SK-N-SH treated with all-trans-retinoic acid at 6 μM for 48 hours (cell line): ENCODE measurements around the gene SLC22A8.

ENCODE experiments used
- BACH2 ChIP-seq: fragments of 250-450 bp; sonication (Bioruptor Pico); IDR thresholded peaks from 2 replicates; pipeline ENCODE4 v1.9.0; 2021; ENCODE audit warnings: mild to moderate bottlenecking, borderline replicate concordance
- SNAI2 ChIP-seq: fragments of 250-450 bp; sonication (Bioruptor Pico); IDR thresholded peaks from 2 replicates; pipeline ENCODE4 v1.5.0; 2020; ENCODE audit warnings: mild to moderate bottlenecking, moderate library complexity
- ZC3H10 ChIP-seq: fragments of 250-450 bp; sonication (Bioruptor Pico); IDR thresholded peaks from 2 replicates; pipeline ENCODE4 v1.5.1; 2021; ENCODE audit warnings: mild to moderate bottlenecking, moderate library complexity
- ZFP3 ChIP-seq: fragments of 250-450 bp; sonication (Bioruptor Pico); IDR thresholded peaks from 2 replicates; pipeline ENCODE4 v1.5.0; 2020; ENCODE audit warnings: mild to moderate bottlenecking, moderate library complexity
- ZFP30 ChIP-seq: fragments of 450-650 bp; formaldehyde crosslinking; IDR thresholded peaks from 2 replicates; pipeline ENCODE4 v1.5.0; 2022; ENCODE audit warnings: mild to moderate bottlenecking, moderate library complexity
- ZNF8 ChIP-seq: fragments of 450-650 bp; formaldehyde crosslinking; IDR thresholded peaks from 2 replicates; pipeline ENCODE4 v1.5.0; 2020; ENCODE audit warnings: mild to moderate bottlenecking, moderate library complexity
- TF ChIP-seq, protein P1 (sequence below): fragments of 250-450 bp; sonication (Bioruptor Pico); IDR thresholded peaks from 2 replicates; pipeline ENCODE4 v1.5.0; 2020; ENCODE audit warnings: mild to moderate bottlenecking, moderate library complexity
- TF ChIP-seq, protein P2 (sequence below): fragments of 250-450 bp; sonication (Bioruptor Pico); IDR thresholded peaks from 2 replicates; pipeline ENCODE4 v1.8.0; 2020; ENCODE audit warnings: mild to moderate bottlenecking, moderate library complexity, borderline replicate concordance

DNA sequence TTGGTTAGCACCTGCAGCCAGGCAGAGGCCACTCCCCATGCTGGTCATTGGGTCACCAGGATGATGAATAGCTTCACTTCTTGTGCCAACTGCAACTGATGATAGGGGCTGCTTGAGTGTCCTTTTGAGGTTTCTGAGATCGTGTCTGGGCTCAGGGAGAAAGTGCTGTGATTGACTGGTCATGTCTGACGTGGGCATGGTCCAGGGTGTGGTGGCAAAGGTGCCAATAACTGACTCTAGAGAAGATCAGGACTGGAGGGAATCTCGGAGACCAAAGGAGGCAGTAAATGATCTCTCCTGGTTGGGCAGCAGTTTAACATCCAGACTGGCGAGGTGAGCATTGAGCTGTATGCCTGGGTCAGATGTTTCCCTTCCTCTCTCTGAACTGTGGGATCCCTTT lies 20.9 kb downstream of the SLC22A8 start:
- TF ChIP-seq SNAI2 (CRISPR knock-in tag) (no peak), ZFP3 (CRISPR knock-in tag) (no peak), ZNF8 (CRISPR knock-in tag) (no peak), ZC3H10 (no peak), ZFP30 (CRISPR knock-in tag) (no peak), BACH2 (CRISPR knock-in tag) (no peak)
- TF ChIP-seq, protein P1, sequence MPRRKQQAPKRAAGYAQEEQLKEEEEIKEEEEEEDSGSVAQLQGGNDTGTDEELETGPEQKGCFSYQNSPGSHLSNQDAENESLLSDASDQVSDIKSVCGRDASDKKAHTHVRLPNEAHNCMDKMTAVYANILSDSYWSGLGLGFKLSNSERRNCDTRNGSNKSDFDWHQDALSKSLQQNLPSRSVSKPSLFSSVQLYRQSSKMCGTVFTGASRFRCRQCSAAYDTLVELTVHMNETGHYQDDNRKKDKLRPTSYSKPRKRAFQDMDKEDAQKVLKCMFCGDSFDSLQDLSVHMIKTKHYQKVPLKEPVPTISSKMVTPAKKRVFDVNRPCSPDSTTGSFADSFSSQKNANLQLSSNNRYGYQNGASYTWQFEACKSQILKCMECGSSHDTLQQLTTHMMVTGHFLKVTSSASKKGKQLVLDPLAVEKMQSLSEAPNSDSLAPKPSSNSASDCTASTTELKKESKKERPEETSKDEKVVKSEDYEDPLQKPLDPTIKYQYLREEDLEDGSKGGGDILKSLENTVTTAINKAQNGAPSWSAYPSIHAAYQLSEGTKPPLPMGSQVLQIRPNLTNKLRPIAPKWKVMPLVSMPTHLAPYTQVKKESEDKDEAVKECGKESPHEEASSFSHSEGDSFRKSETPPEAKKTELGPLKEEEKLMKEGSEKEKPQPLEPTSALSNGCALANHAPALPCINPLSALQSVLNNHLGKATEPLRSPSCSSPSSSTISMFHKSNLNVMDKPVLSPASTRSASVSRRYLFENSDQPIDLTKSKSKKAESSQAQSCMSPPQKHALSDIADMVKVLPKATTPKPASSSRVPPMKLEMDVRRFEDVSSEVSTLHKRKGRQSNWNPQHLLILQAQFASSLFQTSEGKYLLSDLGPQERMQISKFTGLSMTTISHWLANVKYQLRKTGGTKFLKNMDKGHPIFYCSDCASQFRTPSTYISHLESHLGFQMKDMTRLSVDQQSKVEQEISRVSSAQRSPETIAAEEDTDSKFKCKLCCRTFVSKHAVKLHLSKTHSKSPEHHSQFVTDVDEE (CRISPR knock-in tag) = no peak
- TF ChIP-seq, protein P2, sequence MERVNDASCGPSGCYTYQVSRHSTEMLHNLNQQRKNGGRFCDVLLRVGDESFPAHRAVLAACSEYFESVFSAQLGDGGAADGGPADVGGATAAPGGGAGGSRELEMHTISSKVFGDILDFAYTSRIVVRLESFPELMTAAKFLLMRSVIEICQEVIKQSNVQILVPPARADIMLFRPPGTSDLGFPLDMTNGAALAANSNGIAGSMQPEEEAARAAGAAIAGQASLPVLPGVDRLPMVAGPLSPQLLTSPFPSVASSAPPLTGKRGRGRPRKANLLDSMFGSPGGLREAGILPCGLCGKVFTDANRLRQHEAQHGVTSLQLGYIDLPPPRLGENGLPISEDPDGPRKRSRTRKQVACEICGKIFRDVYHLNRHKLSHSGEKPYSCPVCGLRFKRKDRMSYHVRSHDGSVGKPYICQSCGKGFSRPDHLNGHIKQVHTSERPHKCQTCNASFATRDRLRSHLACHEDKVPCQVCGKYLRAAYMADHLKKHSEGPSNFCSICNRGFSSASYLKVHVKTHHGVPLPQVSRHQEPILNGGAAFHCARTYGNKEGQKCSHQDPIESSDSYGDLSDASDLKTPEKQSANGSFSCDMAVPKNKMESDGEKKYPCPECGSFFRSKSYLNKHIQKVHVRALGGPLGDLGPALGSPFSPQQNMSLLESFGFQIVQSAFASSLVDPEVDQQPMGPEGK (CRISPR knock-in tag) = no peak
